IPS-15b (cell line): ENCODE data around the gene EGLN3.
"Not testable (repeated sequence)": the region's sequence is repeated elsewhere in the genome, so short reads cannot be mapped to it uniquely, and the experiment has no call there.

Source experiments
- H3K27me3 ChIP-seq: one replicate; pipeline ENCODE4 v1.6.1; 2013; ENCODE audit warnings: low read length; ENCODE audit not compliant: control insufficient read depth, insufficient read depth
- H3K36me3 ChIP-seq: one replicate; pipeline ENCODE4 v1.6.1; 2013; ENCODE audit warnings: low read length; ENCODE audit not compliant: control insufficient read depth, insufficient read depth
- H3K4me1 ChIP-seq: one replicate; pipeline ENCODE4 v1.6.1; 2013; ENCODE audit warnings: mild to moderate bottlenecking, low read length; ENCODE audit not compliant: control insufficient read depth, insufficient read depth
- H3K4me3 ChIP-seq: one replicate; pipeline ENCODE4 v1.5.1; 2013; ENCODE audit warnings: low read depth, low read length
- H3K9ac ChIP-seq: one replicate; pipeline ENCODE4 v1.6.1; 2013; ENCODE audit warnings: low read depth, mild to moderate bottlenecking, low read length
- H3K9me3 ChIP-seq: one replicate; pipeline ENCODE4 v1.6.1; 2013; ENCODE audit warnings: mild to moderate bottlenecking, low read length; ENCODE audit not compliant: control insufficient read depth, insufficient read depth

Gene EGLN3

GRCh38 chr14:33979613-33980276 lies 28.9 kb upstream of the EGLN3 start:
- Histone ChIP-seq H3K4me3 (no peak overlapping the region), H3K9ac (no peak overlapping the region)

GRCh38 chr14:33978892-33979612 lies 28.2 kb upstream of the EGLN3 start:
- Histone ChIP-seq H3K27me3 (no peaks in the 10 kb centered on the region), H3K4me1 (no peaks in the 10 kb centered on the region), H3K4me3 (no peak overlapping the region), H3K9me3 (no peaks in the 10 kb centered on the region), H3K9ac (no peak overlapping the region), H3K36me3 (no peaks in the 10 kb centered on the region)

More at GRCh38 chr14:33979613-33980276, 28.9 kb upstream of the EGLN3 start:
- Histone ChIP-seq H3K9me3 (no peaks in the 10 kb centered on the region), H3K36me3 (no peaks in the 10 kb centered on the region), H3K4me1 (no peaks in the 10 kb centered on the region), H3K27me3 (no peaks in the 10 kb centered on the region)

GRCh38 chr14:33972583-33973081 lies 21.8 kb upstream of the EGLN3 start:
- H3K4me3 ChIP-seq: no peak overlapping the region
- no peaks in the 10 kb centered on the region for H3K4me1 ChIP-seq
- H3K27me3 ChIP-seq: no peaks in the 10 kb centered on the region
- no peak overlapping the region for H3K9ac ChIP-seq
- H3K9me3 ChIP-seq: no peaks in the 10 kb centered on the region
- no peaks in the 10 kb centered on the region for H3K36me3 ChIP-seq

- H3K4me3 ChIP-seq, H3K27me3 ChIP-seq, H3K36me3 ChIP-seq, H3K4me1 ChIP-seq, H3K9ac ChIP-seq, H3K9me3 ChIP-seq: not testable (repeated sequence)
Observed at GRCh38 chr14:33969846-33970245, 19.0 kb upstream of the EGLN3 start.

GRCh38 chr14:33968722-33969121 lies 17.8 kb upstream of the EGLN3 start:
- no peaks in the 10 kb centered on the region for H3K36me3 ChIP-seq
- peaks cover 6% of the 10 kb centered on the region for H3K4me1 ChIP-seq
- H3K9me3 ChIP-seq: no peaks in the 10 kb centered on the region
- no peaks in the 10 kb centered on the region for H3K27me3 ChIP-seq
- H3K4me3 ChIP-seq: no peak overlapping the region
- no peak overlapping the region for H3K9ac ChIP-seq

- H3K4me3 ChIP-seq: no peak overlapping the region
- H3K9me3 ChIP-seq: no peaks in the 10 kb centered on the region
- peaks cover 6% of the 10 kb centered on the region for H3K4me1 ChIP-seq
- no peak overlapping the region for H3K9ac ChIP-seq
- no peaks in the 10 kb centered on the region for H3K27me3 ChIP-seq
- H3K36me3 ChIP-seq: no peaks in the 10 kb centered on the region
Observed at GRCh38 chr14:33967138-33967537, 16.3 kb upstream of the EGLN3 start.

GRCh38 chr14:33966276-33966675 lies 15.4 kb upstream of the EGLN3 start:
- H3K27me3 ChIP-seq: no peaks in the 10 kb centered on the region
- H3K36me3 ChIP-seq: no peaks in the 10 kb centered on the region
- H3K4me1 ChIP-seq: peaks cover 6% of the 10 kb centered on the region
- H3K4me3 ChIP-seq: no peak overlapping the region
- H3K9ac ChIP-seq: no peak overlapping the region
- H3K9me3 ChIP-seq: no peaks in the 10 kb centered on the region

GRCh38 chr14:33964599-33965317 lies 13.9 kb upstream of the EGLN3 start:
- H3K4me3 ChIP-seq: no peak overlapping the region
- H3K9ac ChIP-seq: no peak overlapping the region
- no peaks in the 10 kb centered on the region for H3K36me3 ChIP-seq
- H3K9me3 ChIP-seq: no peaks in the 10 kb centered on the region
- H3K4me1 ChIP-seq: peaks cover 6% of the 10 kb centered on the region
- H3K27me3 ChIP-seq: no peaks in the 10 kb centered on the region

- H3K9ac ChIP-seq: no peak overlapping the region
- H3K27me3 ChIP-seq: no peaks in the 10 kb centered on the region
- peaks cover 6% of the 10 kb centered on the region for H3K4me1 ChIP-seq
- no peaks in the 10 kb centered on the region for H3K9me3 ChIP-seq
- H3K36me3 ChIP-seq: no peaks in the 10 kb centered on the region
- H3K4me3 ChIP-seq: no peak overlapping the region
Observed at GRCh38 chr14:33963892-33964291, 13.0 kb upstream of the EGLN3 start.

- H3K9ac ChIP-seq, H3K4me1 ChIP-seq, H3K36me3 ChIP-seq, H3K9me3 ChIP-seq, H3K4me3 ChIP-seq, H3K27me3 ChIP-seq: not testable (repeated sequence)
Observed at GRCh38 chr14:33962466-33962865, 11.6 kb upstream of the EGLN3 start.

- H3K9ac ChIP-seq: no peak overlapping the region
- H3K27me3 ChIP-seq: no peaks in the 10 kb centered on the region
- no peak overlapping the region for H3K4me3 ChIP-seq
- no peaks in the 10 kb centered on the region for H3K9me3 ChIP-seq
- H3K36me3 ChIP-seq: no peaks in the 10 kb centered on the region
- peaks cover 6% of the 10 kb centered on the region for H3K4me1 ChIP-seq
Observed at GRCh38 chr14:33962016-33962415, 11.1 kb upstream of the EGLN3 start.
